HCT116 (cell line): ENCODE data around the gene SSTR3. TPM values are rescaled to one million over a fixed set of nuclear protein-coding genes. Genes with fewer than 3 reads are reported as not detected.

Source experiments
- ATAC-seq: fragments of 200-7000 bp; cut with Tn5 transposase; 2 replicates; pipeline ENCODE4 v1.9.1; 2020; ENCODE audit warnings: mild to moderate bottlenecking, moderate library complexity
- BruUV-seq: library from RNA; stranded (reverse); fragments of 400-500 nt; replicated peaks from 2 replicates; lab custom pipeline; 2021; lab: Mats Ljungman, UMichigan
- CTCF ChIA-PET: fragments of 300-600 bp; sonication (Branson Sonifier 250); formaldehyde crosslinking; loops from one replicate; lab custom pipeline; 2021; ENCODE audit warnings: antibody characterized with exemption; lab: Charles Lee
- POLR2A ChIA-PET: fragments of 300-600, 350-600 bp; sonication (Branson Sonifier 250); formaldehyde crosslinking; loops from one replicate; lab custom pipeline; 2021; ENCODE audit warnings: antibody characterized with exemption; lab: Charles Lee
- RAD21 ChIA-PET, 2 experiments: fragments of 300-600 bp; sonication (Branson Sonifier 250); formaldehyde crosslinking; loops; one replicate each; lab custom pipeline; 2023; ENCODE audit warnings: low total read pairs in 2 of 2; ENCODE audit not compliant: uncharacterized antibody in 2 of 2, unreplicated experiment in 2 of 2, low non-redundant PET in 1 of 2; lab: Charles Lee
- DNase-seq: peaks from one replicate; pipeline ENCODE4 v3.0.0-alpha.2; 2010; ENCODE audit warnings: low read depth, low spot score
- H2AFZ ChIP-seq: fragments of 200-600 bp; shearing (Covaris generic), sonication (generic); 2 replicates; pipeline ENCODE4 v1.6.1; 2017; ENCODE audit warnings: low read depth, mixed run types, mixed read lengths, antibody characterized with exemption, low read length; ENCODE audit not compliant: poor library complexity, severe bottlenecking
- H3K27ac ChIP-seq: 2 replicates; pipeline ENCODE4 v1.5.1; 2012; ENCODE audit warnings: low read depth, low read length
- H3K27me3 ChIP-seq: fragments of 200-600 bp; sonication (generic); 2 replicates; pipeline ENCODE4 v1.6.1; 2016; ENCODE audit warnings: mixed run types, low read length, mixed read lengths; ENCODE audit not compliant: insufficient read depth
- H3K36me3 ChIP-seq, 2 experiments: fragments of 200-500 bp in 1 of 2; fragments of 200-600 bp in 1 of 2; sonication (Bioruptor generic) in 1 of 2; sonication (generic) in 1 of 2; 2 replicates each; pipeline versions ENCODE4 v1.5.1 to v1.6.1; 2014 to 2016; ENCODE audit warnings: low read length in 2 of 2, inconsistent platforms in 1 of 2, mixed read lengths in 1 of 2, mixed run types in 1 of 2; ENCODE audit not compliant: insufficient read depth in 2 of 2, control insufficient read depth in 1 of 2
- H3K4me1 ChIP-seq, 2 experiments: fragments of 200-600 bp in 1 of 2; sonication (generic) in 1 of 2; 2 replicates each; pipeline versions ENCODE4 v1.5.1 to v1.6.1; 2012 to 2017; ENCODE audit warnings: low read length in 2 of 2, inconsistent platforms in 1 of 2, mild to moderate bottlenecking in 1 of 2, mixed read lengths in 1 of 2, mixed run types in 1 of 2, moderate library complexity in 1 of 2; ENCODE audit not compliant: insufficient read depth in 2 of 2, control insufficient read depth in 1 of 2
- H3K4me2 ChIP-seq: fragments of 200-600 bp; sonication (generic); 2 replicates; pipeline ENCODE4 v1.6.1; 2017; ENCODE audit warnings: mixed run types, low read length, mixed read lengths
- H3K4me3 ChIP-seq, 2 experiments: fragments of 200-600 bp in 1 of 2; sonication (generic) in 1 of 2; replicated peaks in 1 of 2; 2 replicates each; pipeline ENCODE4 v1.5.1; 2011 to 2016; ENCODE audit warnings: low read length in 2 of 2, control low read depth in 1 of 2, low read depth in 1 of 2, mild to moderate bottlenecking in 1 of 2, mixed read lengths in 1 of 2, mixed run types in 1 of 2
- H3K79me2 ChIP-seq: fragments of 200-600 bp; sonication (generic); 2 replicates; pipeline ENCODE4 v1.6.1; 2017; ENCODE audit warnings: mild to moderate bottlenecking, mixed run types, low read length, moderate library complexity, mixed read lengths; ENCODE audit not compliant: insufficient read depth
- H3K9ac ChIP-seq: fragments of 200-600 bp; sonication (generic); 2 replicates; pipeline ENCODE4 v1.6.1; 2016; ENCODE audit warnings: low read length, mixed read lengths
- H3K9me2 ChIP-seq: fragments of 200-600 bp; sonication (generic), shearing (Covaris generic); 2 replicates; pipeline ENCODE4 v1.6.1; 2017; ENCODE audit warnings: mixed run types, mild to moderate bottlenecking, moderate library complexity; ENCODE audit not compliant: insufficient read depth
- H3K9me3 ChIP-seq, 2 experiments: fragments of 200-500 bp in 1 of 2; fragments of 200-600 bp in 1 of 2; sonication (Bioruptor generic) in 1 of 2; sonication (generic) in 1 of 2; 2 replicates each; pipeline ENCODE4 v1.6.1; 2014 to 2017; ENCODE audit warnings: low read length in 2 of 2, mixed read lengths in 2 of 2, inconsistent platforms in 1 of 2, low read depth in 1 of 2, mild to moderate bottlenecking in 1 of 2, mixed run types in 1 of 2, moderate library complexity in 1 of 2; ENCODE audit not compliant: control insufficient read depth in 1 of 2, insufficient read depth in 1 of 2
- H4K20me1 ChIP-seq: fragments of 200-600 bp; sonication (generic), shearing (Covaris generic); 2 replicates; pipeline ENCODE4 v1.6.1; 2017; ENCODE audit warnings: mixed run types, mild to moderate bottlenecking, moderate library complexity; ENCODE audit not compliant: insufficient read depth
- JUND ChIP-seq: IDR thresholded peaks from 2 replicates; pipeline ENCODE4 v1.6.1; 2012
- POLR2AphosphoS5 ChIP-seq: IDR thresholded peaks from 2 replicates; pipeline ENCODE4 v1.6.1; 2011; ENCODE audit warnings: mild to moderate bottlenecking, low read depth, low read length, moderate library complexity
- ZNF274 ChIP-seq: fragments of 200-500 bp; sonication (Bioruptor generic); IDR thresholded peaks from 2 replicates; pipeline ENCODE4 v1.6.1; 2014; ENCODE audit warnings: mild to moderate bottlenecking, low read depth, low read length, inconsistent platforms
- intact Hi-C: fragments of 100-400 bp; cut with micrococcal nuclease; formaldehyde crosslinking; loops from 2 replicates; pipeline ENCODE4 v1.10.0; 2022
- total RNA-seq: library from RNA; stranded (reverse); gene quantifications from one replicate; pipeline ENCODE4 v1.2.1, GENCODE V29; 2021; ENCODE audit not compliant: unreplicated experiment
- TF ChIP-seq, protein P1 (sequence below): IDR thresholded peaks from 2 replicates; pipeline ENCODE4 v1.6.1; 2011; ENCODE audit warnings: mild to moderate bottlenecking, low read length, moderate library complexity; ENCODE audit not compliant: insufficient replicate concordance; ENCODE audit errors: extremely low read depth
- TF ChIP-seq, protein P2 (sequence below), 3 experiments: fragments of 200-600 bp in 1 of 3; sonication (generic) in 1 of 3; IDR thresholded peaks in 2 of 3; conservative IDR thresholded peaks in 1 of 3; 2 replicates each; pipeline ENCODE4 v1.5.1; 2012 to 2017; ENCODE audit warnings: low read depth in 2 of 3, low read length in 2 of 3, antibody characterized with exemption in 1 of 3, borderline replicate concordance in 1 of 3, control low read depth in 1 of 3, mild to moderate bottlenecking in 1 of 3, mixed read lengths in 1 of 3, mixed run types in 1 of 3, moderate library complexity in 1 of 3; ENCODE audit not compliant: insufficient read depth in 1 of 3

SSTR3 gene
- total RNA-seq, 1 experiment from 2014 or later: not detected

DNA sequence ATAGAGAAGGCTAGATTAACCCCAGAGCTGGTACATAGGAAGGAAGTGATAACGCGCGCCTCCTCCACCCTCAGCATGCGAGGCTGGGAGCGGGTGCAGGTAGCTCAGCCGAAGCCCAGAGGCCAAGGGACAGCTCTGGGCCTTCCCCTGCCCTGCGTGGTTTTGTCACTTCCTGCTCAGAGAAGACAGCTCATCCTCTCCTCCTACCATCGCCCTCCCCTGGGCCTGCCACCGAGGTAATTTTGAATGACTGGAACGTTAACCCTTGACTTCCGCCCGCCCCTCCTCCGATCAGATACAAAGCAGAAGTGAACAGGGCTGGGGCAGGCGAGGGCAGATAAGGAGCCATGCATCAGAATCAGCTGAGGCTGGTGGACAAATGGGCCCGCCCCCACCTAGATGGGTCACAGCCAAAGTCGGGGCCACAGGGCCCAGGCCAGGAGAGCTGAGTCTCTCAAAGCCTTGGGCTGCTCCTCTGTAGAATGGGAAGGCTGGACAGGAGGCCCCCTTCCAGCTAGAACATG, 30.2 kb upstream of the SSTR3 start:
- Histone ChIP-seq H3K27ac (0 out of 2 replicates have a peak overlapping the region, but pooled peaks have one; percentile 19), H3K4me1 (peaks cover 11 to 35% of the 10 kb centered on the region in 2 experiments), H3K27me3 (no peaks in the 10 kb centered on the region), H3K9ac (peak overlapping the region; percentile 30; the same call in 1 of the 2 replicates), H3K9me2 (no peaks in the 10 kb centered on the region), H2AFZ (no peak overlapping the region), H3K9me3 (no peaks in the 10 kb centered on the region), H3K4me3 (peak overlapping the region; percentile 71 to 97), H3K4me2 (peak overlapping the region; percentile 99), H3K36me3 (no peaks in the 10 kb centered on the region), H4K20me1 (no peaks in the 10 kb centered on the region), H3K79me2 (peaks cover 7% of the 10 kb centered on the region; the same call in 1 of the 2 replicates)
- DNase-seq: no peak
- CTCF ChIA-PET: interaction anchor here (1.2 to 4.2 kb wide), 2 partner anchors 17 to 45 kb away, joined by 4 to 30 read pairs; no protein-coding TSS in a partner anchor
- RAD21 ChIA-PET: no interaction called here
- POLR2A ChIA-PET: interaction anchor here (0.9 to 1.4 kb wide), 3 partner anchors 12 to 56 kb away, joined by 3 to 5 read pairs (median 3); no protein-coding TSS in a partner anchor
- no TSS peak for BruUV-seq
- TF ChIP-seq, protein P1, sequence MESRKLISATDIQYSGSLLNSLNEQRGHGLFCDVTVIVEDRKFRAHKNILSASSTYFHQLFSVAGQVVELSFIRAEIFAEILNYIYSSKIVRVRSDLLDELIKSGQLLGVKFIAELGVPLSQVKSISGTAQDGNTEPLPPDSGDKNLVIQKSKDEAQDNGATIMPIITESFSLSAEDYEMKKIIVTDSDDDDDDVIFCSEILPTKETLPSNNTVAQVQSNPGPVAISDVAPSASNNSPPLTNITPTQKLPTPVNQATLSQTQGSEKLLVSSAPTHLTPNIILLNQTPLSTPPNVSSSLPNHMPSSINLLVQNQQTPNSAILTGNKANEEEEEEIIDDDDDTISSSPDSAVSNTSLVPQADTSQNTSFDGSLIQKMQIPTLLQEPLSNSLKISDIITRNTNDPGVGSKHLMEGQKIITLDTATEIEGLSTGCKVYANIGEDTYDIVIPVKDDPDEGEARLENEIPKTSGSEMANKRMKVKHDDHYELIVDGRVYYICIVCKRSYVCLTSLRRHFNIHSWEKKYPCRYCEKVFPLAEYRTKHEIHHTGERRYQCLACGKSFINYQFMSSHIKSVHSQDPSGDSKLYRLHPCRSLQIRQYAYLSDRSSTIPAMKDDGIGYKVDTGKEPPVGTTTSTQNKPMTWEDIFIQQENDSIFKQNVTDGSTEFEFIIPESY: no peak
- TF ChIP-seq POLR2AphosphoS5: 0 out of 2 replicates have a peak, but pooled peaks have one; percentile 21
- TF ChIP-seq, protein P2, sequence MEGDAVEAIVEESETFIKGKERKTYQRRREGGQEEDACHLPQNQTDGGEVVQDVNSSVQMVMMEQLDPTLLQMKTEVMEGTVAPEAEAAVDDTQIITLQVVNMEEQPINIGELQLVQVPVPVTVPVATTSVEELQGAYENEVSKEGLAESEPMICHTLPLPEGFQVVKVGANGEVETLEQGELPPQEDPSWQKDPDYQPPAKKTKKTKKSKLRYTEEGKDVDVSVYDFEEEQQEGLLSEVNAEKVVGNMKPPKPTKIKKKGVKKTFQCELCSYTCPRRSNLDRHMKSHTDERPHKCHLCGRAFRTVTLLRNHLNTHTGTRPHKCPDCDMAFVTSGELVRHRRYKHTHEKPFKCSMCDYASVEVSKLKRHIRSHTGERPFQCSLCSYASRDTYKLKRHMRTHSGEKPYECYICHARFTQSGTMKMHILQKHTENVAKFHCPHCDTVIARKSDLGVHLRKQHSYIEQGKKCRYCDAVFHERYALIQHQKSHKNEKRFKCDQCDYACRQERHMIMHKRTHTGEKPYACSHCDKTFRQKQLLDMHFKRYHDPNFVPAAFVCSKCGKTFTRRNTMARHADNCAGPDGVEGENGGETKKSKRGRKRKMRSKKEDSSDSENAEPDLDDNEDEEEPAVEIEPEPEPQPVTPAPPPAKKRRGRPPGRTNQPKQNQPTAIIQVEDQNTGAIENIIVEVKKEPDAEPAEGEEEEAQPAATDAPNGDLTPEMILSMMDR (IDR thresholded peaks at IDR 0.05 in 2 of 3, conservative IDR thresholded peaks at IDR 0.05 in 1 of 3; ENCODE audit: borderline replicate concordance in 1 of 3, insufficient read depth in 1 of 3, low read depth in 2 of 3, low read length in 2 of 3): no peak
- no peak for TF ChIP-seq ZNF274
- no peak for TF ChIP-seq JUND
- intact Hi-C loops: no loop called here
- peak; percentile 41 for ATAC-seq
